ENCODE data around the gene MPP4.

- TF ChIP-seq RAD21 (conservative IDR thresholded peaks at IDR 0.05) (no peak), CTCF (IDR thresholded peaks at IDR 0.05; ENCODE audit: poor library complexity, severe bottlenecking) (no peak), EZH2 (IDR thresholded peaks at IDR 0.05; ENCODE audit: borderline replicate concordance, insufficient read depth, low read length, poor library complexity, severe bottlenecking) (no peak), EP300 (conservative IDR thresholded peaks at IDR 0.05; ENCODE audit: poor library complexity, severe bottlenecking) (no peak)
Observed at GRCh38 chr2:201699416-201699815, 972 bp upstream of the MPP4 start.
